SK-N-SH treated with all-trans-retinoic acid at 6 μM for 48 hours (cell line): ENCODE measurements around the gene CROT.

Experiments
- ATAC-seq: fragments of 200-7000 bp; cut with Tn5 transposase; 3 replicates; pipeline ENCODE4 v1.9.1; 2020; ENCODE audit warnings: mild to moderate bottlenecking, moderate library complexity
- BACH2 ChIP-seq: fragments of 250-450 bp; sonication (Bioruptor Pico); IDR thresholded peaks from 2 replicates; pipeline ENCODE4 v1.9.0; 2021; ENCODE audit warnings: mild to moderate bottlenecking, borderline replicate concordance
- CSDC2 ChIP-seq: fragments of 250-450 bp; sonication (Bioruptor Pico); IDR thresholded peaks from 2 replicates; pipeline ENCODE4 v1.5.0; 2020; ENCODE audit warnings: mild to moderate bottlenecking, moderate library complexity
- CSRNP3 ChIP-seq: fragments of 250-450 bp; sonication (Bioruptor Pico); IDR thresholded peaks from 2 replicates; pipeline ENCODE4 v1.5.1; 2021; ENCODE audit warnings: mild to moderate bottlenecking, moderate library complexity
- ESRRG ChIP-seq: fragments of 250-450 bp; sonication (Bioruptor Pico); IDR thresholded peaks from 2 replicates; pipeline ENCODE4 v1.6.1; 2021; ENCODE audit warnings: mild to moderate bottlenecking
- OSR1 ChIP-seq: fragments of 250-450 bp; sonication (Bioruptor Pico); IDR thresholded peaks from 2 replicates; pipeline ENCODE4 v1.8.0; 2022; ENCODE audit warnings: moderate library complexity, mild to moderate bottlenecking, inconsistent platforms
- POU6F1 ChIP-seq: fragments of 250-450 bp; sonication (Bioruptor Pico); IDR thresholded peaks from 2 replicates; pipeline ENCODE4 v1.8.0; 2021; ENCODE audit warnings: low read depth, mild to moderate bottlenecking, moderate library complexity, borderline replicate concordance
- PPARA ChIP-seq: fragments of 250-450 bp; sonication (Bioruptor Pico); IDR thresholded peaks from 2 replicates; pipeline ENCODE4 v1.5.0; 2020; ENCODE audit warnings: mild to moderate bottlenecking, borderline replicate concordance
- SNAI2 ChIP-seq: fragments of 250-450 bp; sonication (Bioruptor Pico); IDR thresholded peaks from 2 replicates; pipeline ENCODE4 v1.5.0; 2020; ENCODE audit warnings: mild to moderate bottlenecking, moderate library complexity
- TSHZ2 ChIP-seq: fragments of 250-450 bp; sonication (Bioruptor Pico); IDR thresholded peaks from 2 replicates; pipeline ENCODE4 v1.5.0; 2020; ENCODE audit warnings: mild to moderate bottlenecking, moderate library complexity
- ZC3H10 ChIP-seq: fragments of 250-450 bp; sonication (Bioruptor Pico); IDR thresholded peaks from 2 replicates; pipeline ENCODE4 v1.5.1; 2021; ENCODE audit warnings: mild to moderate bottlenecking, moderate library complexity
- ZFP3 ChIP-seq: fragments of 250-450 bp; sonication (Bioruptor Pico); IDR thresholded peaks from 2 replicates; pipeline ENCODE4 v1.5.0; 2020; ENCODE audit warnings: mild to moderate bottlenecking, moderate library complexity
- ZNF565 ChIP-seq: fragments of 450-650 bp; formaldehyde crosslinking; conservative IDR thresholded peaks from 2 replicates; pipeline ENCODE4 v1.5.0; 2020; ENCODE audit warnings: low read depth, mild to moderate bottlenecking, moderate library complexity
- ZNF70 ChIP-seq: fragments of 450-650 bp; formaldehyde crosslinking; IDR thresholded peaks from 2 replicates; pipeline ENCODE4 v1.5.0; 2020; ENCODE audit warnings: mild to moderate bottlenecking, moderate library complexity
- ZNF8 ChIP-seq: fragments of 450-650 bp; formaldehyde crosslinking; IDR thresholded peaks from 2 replicates; pipeline ENCODE4 v1.5.0; 2020; ENCODE audit warnings: mild to moderate bottlenecking, moderate library complexity
- TF ChIP-seq, protein P1 (sequence below): fragments of 250-450 bp; sonication (Bioruptor Pico); IDR thresholded peaks from 2 replicates; pipeline ENCODE4 v1.8.0; 2020; ENCODE audit warnings: mild to moderate bottlenecking, moderate library complexity, borderline replicate concordance
- TF ChIP-seq, protein P2 (sequence below): fragments of 250-450 bp; sonication (Bioruptor Pico); IDR thresholded peaks from 2 replicates; pipeline ENCODE4 v1.5.1; 2020; ENCODE audit warnings: low read depth, mild to moderate bottlenecking, moderate library complexity

Gene CROT

DNA sequence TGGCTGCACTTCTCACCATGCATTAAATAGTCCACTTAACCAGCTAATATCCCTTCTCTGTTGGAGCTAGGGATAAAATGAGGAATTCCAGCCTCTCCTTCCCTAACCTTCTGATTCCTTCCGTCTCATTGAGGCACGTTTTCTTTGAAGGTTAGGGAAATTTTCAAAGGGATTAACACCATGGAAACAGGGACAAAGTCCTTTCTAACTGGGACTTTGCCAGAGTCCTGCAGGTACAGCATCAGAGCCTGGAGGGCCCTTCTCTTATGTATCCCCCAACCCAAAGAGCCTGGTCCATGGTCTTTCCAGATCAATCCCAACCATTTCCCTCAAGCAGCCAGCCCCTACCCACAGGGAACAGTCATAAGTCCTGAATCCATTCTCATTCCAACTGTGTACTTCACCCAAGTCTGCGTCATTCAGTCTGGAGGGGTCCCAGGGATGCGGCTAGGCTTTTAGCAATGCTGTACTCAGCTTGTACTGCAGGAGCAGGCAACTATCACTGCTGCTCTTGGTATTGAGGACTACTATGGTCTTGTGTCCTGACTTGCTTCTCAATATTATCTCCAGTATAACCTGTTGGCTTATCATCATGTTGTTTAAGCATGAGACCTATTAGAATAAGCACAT is 34.6 kb upstream of the CROT start (continued):
- TF ChIP-seq ZNF565 (CRISPR knock-in tag) (no peak), ZFP3 (CRISPR knock-in tag) (no peak)

GRCh38 chr7:87312215-87312865 is 33.1 kb upstream of the CROT start:
- peak; percentile 91 for ATAC-seq
- TF ChIP-seq ZNF70 (CRISPR knock-in tag) (no peak), SNAI2 (CRISPR knock-in tag) (no peak)

- ATAC-seq, result peak; percentile 7; the same call in 2 of the 3 replicates
- no peak for TF ChIP-seq CSRNP3
- TF ChIP-seq BACH2 (CRISPR knock-in tag), result no peak
- TF ChIP-seq SNAI2 (CRISPR knock-in tag), result no peak
- TF ChIP-seq ESRRG, result no peak
- TF ChIP-seq ZNF8 (CRISPR knock-in tag), result no peak
- no peak for TF ChIP-seq TSHZ2 (CRISPR knock-in tag)
- no peak for TF ChIP-seq ZC3H10 (CRISPR knock-in tag)
- TF ChIP-seq, protein P1, sequence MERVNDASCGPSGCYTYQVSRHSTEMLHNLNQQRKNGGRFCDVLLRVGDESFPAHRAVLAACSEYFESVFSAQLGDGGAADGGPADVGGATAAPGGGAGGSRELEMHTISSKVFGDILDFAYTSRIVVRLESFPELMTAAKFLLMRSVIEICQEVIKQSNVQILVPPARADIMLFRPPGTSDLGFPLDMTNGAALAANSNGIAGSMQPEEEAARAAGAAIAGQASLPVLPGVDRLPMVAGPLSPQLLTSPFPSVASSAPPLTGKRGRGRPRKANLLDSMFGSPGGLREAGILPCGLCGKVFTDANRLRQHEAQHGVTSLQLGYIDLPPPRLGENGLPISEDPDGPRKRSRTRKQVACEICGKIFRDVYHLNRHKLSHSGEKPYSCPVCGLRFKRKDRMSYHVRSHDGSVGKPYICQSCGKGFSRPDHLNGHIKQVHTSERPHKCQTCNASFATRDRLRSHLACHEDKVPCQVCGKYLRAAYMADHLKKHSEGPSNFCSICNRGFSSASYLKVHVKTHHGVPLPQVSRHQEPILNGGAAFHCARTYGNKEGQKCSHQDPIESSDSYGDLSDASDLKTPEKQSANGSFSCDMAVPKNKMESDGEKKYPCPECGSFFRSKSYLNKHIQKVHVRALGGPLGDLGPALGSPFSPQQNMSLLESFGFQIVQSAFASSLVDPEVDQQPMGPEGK (CRISPR knock-in tag), result no peak
- no peak for TF ChIP-seq ZNF565 (CRISPR knock-in tag)
- no peak for TF ChIP-seq POU6F1 (CRISPR knock-in tag)
- TF ChIP-seq ZFP3 (CRISPR knock-in tag), result no peak
Observed at GRCh38 chr7:87316097-87316700, 29.3 kb upstream of the CROT start.

- ATAC-seq, result peak; percentile 79
- no peak for TF ChIP-seq CSRNP3
- TF ChIP-seq, protein P2, sequence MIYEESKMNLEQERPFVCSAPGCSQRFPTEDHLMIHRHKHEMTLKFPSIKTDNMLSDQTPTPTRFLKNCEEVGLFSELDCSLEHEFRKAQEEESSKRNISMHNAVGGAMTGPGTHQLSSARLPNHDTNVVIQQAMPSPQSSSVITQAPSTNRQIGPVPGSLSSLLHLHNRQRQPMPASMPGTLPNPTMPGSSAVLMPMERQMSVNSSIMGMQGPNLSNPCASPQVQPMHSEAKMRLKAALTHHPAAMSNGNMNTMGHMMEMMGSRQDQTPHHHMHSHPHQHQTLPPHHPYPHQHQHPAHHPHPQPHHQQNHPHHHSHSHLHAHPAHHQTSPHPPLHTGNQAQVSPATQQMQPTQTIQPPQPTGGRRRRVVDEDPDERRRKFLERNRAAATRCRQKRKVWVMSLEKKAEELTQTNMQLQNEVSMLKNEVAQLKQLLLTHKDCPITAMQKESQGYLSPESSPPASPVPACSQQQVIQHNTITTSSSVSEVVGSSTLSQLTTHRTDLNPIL, result no peak
- no peak for TF ChIP-seq ZNF8 (CRISPR knock-in tag)
- no peak for TF ChIP-seq CSDC2 (CRISPR knock-in tag)
- no peak for TF ChIP-seq OSR1
- TF ChIP-seq, protein P1 (CRISPR knock-in tag), result no peak
- no peak for TF ChIP-seq ESRRG
- TF ChIP-seq PPARA (CRISPR knock-in tag), result no peak
- TF ChIP-seq TSHZ2 (CRISPR knock-in tag), result no peak
Observed at GRCh38 chr7:87316846-87317552, 28.5 kb upstream of the CROT start.
